A549 (cell line): ENCODE measurements around the gene S100A10.

ENCODE experiments used
- CTCF ChIP-seq: fragments of >200 bp; sonication (Bioruptor Twin); formaldehyde crosslinking; IDR thresholded peaks from 3 replicates; pipeline ENCODE4 v1.5.1; 2016
- EP300 ChIP-seq, 2 experiments: fragments of >200 bp; sonication (Bioruptor Twin); formaldehyde crosslinking; IDR thresholded peaks; 2 replicates in 1 of 2; 3 replicates in 1 of 2; pipeline ENCODE4 v1.6.1; 2016 to 2017
- HOXB13 ChIP-seq: fragments of 250-450 bp; sonication (Bioruptor Pico); IDR thresholded peaks from 2 replicates; pipeline ENCODE4 v1.5.0; 2020; ENCODE audit warnings: low read depth, mild to moderate bottlenecking, moderate library complexity
- POLR2A ChIP-seq: IDR thresholded peaks from 2 replicates; pipeline ENCODE4 v1.6.1; 2012; ENCODE audit warnings: mild to moderate bottlenecking, low read length
- SMC3 ChIP-seq: fragments of >200 bp; sonication (Bioruptor Twin); formaldehyde crosslinking; IDR thresholded peaks from 3 replicates; pipeline ENCODE4 v1.6.1; 2018; ENCODE audit warnings: inconsistent platforms

GRCh38 chr1:151943591-151943990 is 50.1 kb downstream of the S100A10 start:
- no peak for TF ChIP-seq POLR2A
- no peak for TF ChIP-seq CTCF
- no peak for TF ChIP-seq HOXB13 (CRISPR knock-in tag)
- no peak for TF ChIP-seq SMC3
- no peak for TF ChIP-seq EP300 (IDR thresholded peaks at IDR 0.05)
